ENCODE results near the gene ACSM6. TPM values are rescaled to one million over a fixed set of nuclear protein-coding genes. Genes with fewer than 3 reads are reported as not detected.

ACSM6 gene
- total and polyA plus RNA-seq, 2 donors (not counting 3 experiments of a cell fraction or from before 2014, with no cell fraction given), result not detected

- dilution Hi-C loops (cut with MboI; ENCODE audit: extremely low pct_ligation_motif_present, low sequenced_read_pairs) (no loop called here), intact Hi-C loops (cut with micrococcal nuclease) (no loop called here)
- no peak overlapping the region for H3K27ac ChIP-seq (ENCODE audit: insufficient read depth, low read depth, low read length)
- no peak overlapping the region for H3K4me3 ChIP-seq (replicated peaks in 1 of 3; ENCODE audit: insufficient read depth in 1 of 3, low read depth in 1 of 3, low read length in 3 of 3)
- H2AFZ ChIP-seq (ENCODE audit: low read depth, low read length), result no peak overlapping the region
- H3K9me1 ChIP-seq (replicated peaks; ENCODE audit: control insufficient read depth, extremely low read depth, insufficient read depth, low read length), result no peaks in the 10 kb centered on the region
- H4K20me1 ChIP-seq (replicated peaks; ENCODE audit: control insufficient read depth, extremely low read depth, insufficient read depth, low read length), result no peaks in the 10 kb centered on the region
- H3K27me3 ChIP-seq (ENCODE audit: control insufficient read depth in 2 of 2, insufficient read depth in 2 of 2, low read length in 2 of 2), result peaks cover 7 to 9% of the 10 kb centered on the region in 2 experiments
- DNase-seq (ENCODE audit: low read depth, low spot score) (no peak), FAIRE-seq (no peak)
- CTCF ChIA-PET, result interaction anchor here (1.0 kb wide), 1 partner anchor 45 kb away, joined by 3 read pairs; no protein-coding TSS in a partner anchor
- peaks cover 15% of the 10 kb centered on the region for H3K4me1 ChIP-seq (ENCODE audit: control insufficient read depth, extremely low read depth, insufficient read depth, low read length)
- no peaks in the 10 kb centered on the region for H3K36me3 ChIP-seq (ENCODE audit: control insufficient read depth in 2 of 2, extremely low read depth in 1 of 2, insufficient read depth in 2 of 2, low read length in 2 of 2)
- H3K9ac ChIP-seq (replicated peaks; ENCODE audit: extremely low read depth, insufficient read depth, low read length), result no peak overlapping the region
- no peaks in the 10 kb centered on the region for H3K9me3 ChIP-seq (replicated peaks; ENCODE audit: control insufficient read depth, insufficient read depth, low read length)
- TF ChIP-seq CTCF (IDR thresholded peaks at IDR 0.05; ENCODE audit: extremely low read depth in 1 of 2, insufficient read depth in 1 of 2, low read depth in 1 of 2, low read length in 2 of 2) (no peak), FOS (IDR thresholded peaks at IDR 0.05; ENCODE audit: borderline replicate concordance, insufficient read depth, low read length) (no peak), JUN (IDR thresholded peaks at IDR 0.05; ENCODE audit: borderline replicate concordance, insufficient read depth, insufficient read length, low read depth) (no peak), EZH2 (IDR thresholded peaks at IDR 0.05; ENCODE audit: borderline replicate concordance, low read depth, low read length, severe bottlenecking) (no peak), POLR2AphosphoS5 (IDR thresholded peaks at IDR 0.05; ENCODE audit: insufficient read depth, low read depth, low read length) (no peak), MYC (IDR thresholded peaks at IDR 0.05; ENCODE audit: low read depth, low read length) (no peak), GATA2 (IDR thresholded peaks at IDR 0.05; ENCODE audit: insufficient read depth, insufficient read length, low read depth, low read length) (no peak)
- POLR2A ChIA-PET, result no interaction called here
- no peaks in the 10 kb centered on the region for H3K79me2 ChIP-seq (ENCODE audit: control insufficient read depth, insufficient read depth, low read length)
- no peak overlapping the region for H3K4me2 ChIP-seq (ENCODE audit: insufficient read depth, low read length)
- BruUV-seq (replicated peaks), result no TSS peak
Measured at GRCh38 chr10:95178797-95179196, 15.2 kb upstream of the ACSM6 start.

All from endothelial cell of umbilical vein (primary cell).